Measurements from ENCODE around the gene SLC35F1. TPM values are rescaled to one million over a fixed set of nuclear protein-coding genes. Genes with fewer than 3 reads are reported as not detected.

Gene SLC35F1
- polyA plus RNA-seq, 1 donor from 2014 or later = 35.1 TPM

GRCh38 chr6:117989086-117989485 lies 82.0 kb downstream of the SLC35F1 start:
- H3K79me2 ChIP-seq (replicated peaks; ENCODE audit: insufficient read depth, low read length) = peaks cover 6% of the 10 kb centered on the region
- H3K9me3 ChIP-seq (ENCODE audit: low read length) = no peaks in the 10 kb centered on the region
- no peaks in the 10 kb centered on the region for H3K9me2 ChIP-seq (ENCODE audit: insufficient read depth, low read length)
- no peak overlapping the region for H3K4me2 ChIP-seq (ENCODE audit: low read length)
- H3F3A ChIP-seq (ENCODE audit: insufficient read depth, low read length, poor library complexity, severe bottlenecking) = no peaks in the 10 kb centered on the region
- no peaks in the 10 kb centered on the region for H3K36me3 ChIP-seq (ENCODE audit: insufficient read depth, low read length)
- no peaks in the 10 kb centered on the region for H3K27me3 ChIP-seq (ENCODE audit: insufficient read depth, low read depth, low read length)
- H3K9ac ChIP-seq (ENCODE audit: low read length) = no peak overlapping the region
- TF ChIP-seq CTCF (IDR thresholded peaks at IDR 0.05; ENCODE audit: poor library complexity, severe bottlenecking) (no peak), MXI1 (conservative IDR thresholded peaks at IDR 0.05; ENCODE audit: poor library complexity, severe bottlenecking) (no peak), EZH2 (IDR thresholded peaks at IDR 0.05; ENCODE audit: borderline replicate concordance, insufficient read depth, low read length, poor library complexity, severe bottlenecking) (no peak)
- H2AFZ ChIP-seq (ENCODE audit: low read depth, low read length) = no peak overlapping the region
- H4K20me1 ChIP-seq (ENCODE audit: insufficient read depth) = no peaks in the 10 kb centered on the region
- no peak overlapping the region for H3K27ac ChIP-seq (ENCODE audit: low read length)
- H3K4me3 ChIP-seq (ENCODE audit: low read length) = no peak overlapping the region

DNA sequence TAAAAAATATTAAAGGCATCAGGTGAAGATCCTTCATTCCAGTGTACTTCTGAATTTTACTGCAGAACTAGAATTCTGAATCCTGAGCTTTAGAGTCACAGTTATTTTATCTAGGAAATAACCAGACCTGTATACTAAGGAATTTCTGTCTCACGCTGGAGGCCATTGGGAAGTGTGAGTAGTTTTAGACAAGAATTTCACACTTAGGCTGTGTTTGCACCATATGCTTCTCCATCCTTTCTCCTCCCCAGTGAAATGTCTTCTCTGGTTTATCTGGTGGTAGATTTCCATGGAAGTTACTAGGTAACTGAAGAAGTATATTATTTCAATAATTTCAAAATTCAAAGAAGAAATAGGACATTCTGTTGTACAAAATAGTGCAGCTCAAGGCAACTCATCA lies 83.1 kb downstream of the SLC35F1 start:
- no peaks in the 10 kb centered on the region for H3K9me3 ChIP-seq (ENCODE audit: low read length)
- H3K36me3 ChIP-seq (ENCODE audit: insufficient read depth, low read length) = no peaks in the 10 kb centered on the region
- TF ChIP-seq TAF1 (IDR thresholded peaks at IDR 0.05; ENCODE audit: low read depth) = no peak
- TF ChIP-seq RAD21 (conservative IDR thresholded peaks at IDR 0.05) = no peak
- TF ChIP-seq MXI1 (conservative IDR thresholded peaks at IDR 0.05; ENCODE audit: poor library complexity, severe bottlenecking) = no peak
- no peak for TF ChIP-seq REST (IDR thresholded peaks at IDR 0.05; ENCODE audit: borderline replicate concordance)
- H3K4me3 ChIP-seq (ENCODE audit: low read length) = no peak overlapping the region
- no peak overlapping the region for H2AFZ ChIP-seq (ENCODE audit: low read depth, low read length)
- H3K27me3 ChIP-seq (ENCODE audit: insufficient read depth, low read depth, low read length) = no peaks in the 10 kb centered on the region
- no peak overlapping the region for H3K4me2 ChIP-seq (ENCODE audit: low read length)
- H4K20me1 ChIP-seq (ENCODE audit: insufficient read depth) = no peaks in the 10 kb centered on the region
- no peaks in the 10 kb centered on the region for H3F3A ChIP-seq (ENCODE audit: insufficient read depth, low read length, poor library complexity, severe bottlenecking)
- no peak overlapping the region for H3K9ac ChIP-seq (ENCODE audit: low read length)
- H3K79me2 ChIP-seq (replicated peaks; ENCODE audit: insufficient read depth, low read length) = peaks cover 6% of the 10 kb centered on the region
- H3K9me2 ChIP-seq (ENCODE audit: insufficient read depth, low read length) = no peaks in the 10 kb centered on the region
- no peak overlapping the region for H3K27ac ChIP-seq (ENCODE audit: low read length)

DNA sequence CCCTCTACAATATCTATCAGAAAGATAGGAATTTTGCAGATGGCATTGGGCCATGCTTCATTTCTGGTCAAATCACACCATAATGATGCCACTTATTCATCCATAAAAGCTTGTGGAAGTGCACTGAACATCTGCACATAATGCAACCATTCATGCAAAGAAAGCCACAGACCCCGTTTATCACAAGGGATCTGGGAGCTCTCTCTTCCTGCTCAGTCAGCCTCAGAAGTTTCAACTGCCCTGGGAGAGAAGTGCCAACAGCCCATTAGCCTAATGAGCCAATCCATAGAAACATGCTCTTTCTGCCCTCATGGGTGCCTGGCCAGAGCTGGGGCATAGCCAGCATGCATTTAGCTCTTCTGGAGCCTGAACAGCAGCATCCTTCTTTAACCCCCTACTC lies 85.8 kb downstream of the SLC35F1 start:
- Histone ChIP-seq H3K27me3 (ENCODE audit: insufficient read depth, low read depth, low read length) (no peaks in the 10 kb centered on the region), H3F3A (ENCODE audit: insufficient read depth, low read length, poor library complexity, severe bottlenecking) (no peaks in the 10 kb centered on the region), H3K9ac (ENCODE audit: low read length) (no peak overlapping the region), H4K20me1 (ENCODE audit: insufficient read depth) (no peaks in the 10 kb centered on the region), H3K4me3 (ENCODE audit: low read length) (no peak overlapping the region), H2AFZ (ENCODE audit: low read depth, low read length) (no peak overlapping the region), H3K4me2 (ENCODE audit: low read length) (no peak overlapping the region), H3K9me2 (ENCODE audit: insufficient read depth, low read length) (no peaks in the 10 kb centered on the region), H3K36me3 (ENCODE audit: insufficient read depth, low read length) (no peaks in the 10 kb centered on the region), H3K9me3 (ENCODE audit: low read length) (no peaks in the 10 kb centered on the region), H3K27ac (ENCODE audit: low read length) (no peak overlapping the region), H3K79me2 (replicated peaks; ENCODE audit: insufficient read depth, low read length) (peaks cover 6% of the 10 kb centered on the region)
- TF ChIP-seq TAF1 (IDR thresholded peaks at IDR 0.05; ENCODE audit: low read depth) (no peak), POLR2AphosphoS5 (IDR thresholded peaks at IDR 0.05) (no peak), CTCF (IDR thresholded peaks at IDR 0.05; ENCODE audit: poor library complexity, severe bottlenecking) (no peak), MXI1 (conservative IDR thresholded peaks at IDR 0.05; ENCODE audit: poor library complexity, severe bottlenecking) (no peak), EP300 (conservative IDR thresholded peaks at IDR 0.05; ENCODE audit: poor library complexity, severe bottlenecking) (no peak), REST (IDR thresholded peaks at IDR 0.05; ENCODE audit: borderline replicate concordance) (no peak), RAD21 (conservative IDR thresholded peaks at IDR 0.05) (no peak)

Data from neural cell (in vitro differentiated cells).